GM18907 (cell line): ENCODE data around the gene C20orf204.
"Not testable (repeated sequence)": the region's sequence is repeated elsewhere in the genome, so short reads cannot be mapped to it uniquely, and the experiment has no call there.

Experiments
- ATAC-seq: cut with Tn5 transposase; IDR thresholded peaks from one replicate; pipeline ENCODE4 v1.9.1; 2021; ENCODE audit warnings: mild to moderate bottlenecking, moderate library complexity; ENCODE audit not compliant: unreplicated experiment

The C20orf204 gene

GRCh38 chr20:64082126-64082731, 46.2 kb downstream of the C20orf204 start:
- ATAC-seq = no peak

- ATAC-seq = no peak
Measured at GRCh38 chr20:64082820-64083377, 46.9 kb downstream of the C20orf204 start.

DNA sequence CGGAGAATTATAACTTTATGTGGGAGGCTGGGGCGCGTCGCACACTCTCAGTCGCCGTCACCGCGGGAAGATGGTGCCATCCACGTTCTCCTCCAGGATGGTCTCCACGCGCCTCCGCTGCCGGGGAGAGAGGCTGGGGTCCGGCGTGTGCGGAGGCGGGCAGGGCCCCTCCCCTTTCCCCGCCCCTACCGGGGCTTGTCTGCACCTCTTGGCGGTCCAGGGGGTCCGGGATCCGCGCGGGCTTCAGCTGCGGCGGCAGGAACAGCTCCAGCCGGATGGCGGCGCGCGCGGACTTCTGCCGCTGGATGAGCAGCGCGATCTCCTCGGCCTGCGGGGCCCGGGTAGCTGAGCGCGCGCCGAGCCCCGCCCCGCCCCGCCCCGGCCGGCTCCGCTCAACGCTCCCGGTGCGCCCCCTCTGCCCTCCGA, 47.4 kb downstream of the C20orf204 start:
- ATAC-seq = no peak

GRCh38 chr20:64083804-64084684, 48.1 kb downstream of the C20orf204 start, which contains the start of gene LKAAEAR1:
TSS of gene LKAAEAR1 (minus strand) at chr20:64084398. CDS start at chr20:64084219, 179 bp downstream.
- ATAC-seq = no peak

DNA sequence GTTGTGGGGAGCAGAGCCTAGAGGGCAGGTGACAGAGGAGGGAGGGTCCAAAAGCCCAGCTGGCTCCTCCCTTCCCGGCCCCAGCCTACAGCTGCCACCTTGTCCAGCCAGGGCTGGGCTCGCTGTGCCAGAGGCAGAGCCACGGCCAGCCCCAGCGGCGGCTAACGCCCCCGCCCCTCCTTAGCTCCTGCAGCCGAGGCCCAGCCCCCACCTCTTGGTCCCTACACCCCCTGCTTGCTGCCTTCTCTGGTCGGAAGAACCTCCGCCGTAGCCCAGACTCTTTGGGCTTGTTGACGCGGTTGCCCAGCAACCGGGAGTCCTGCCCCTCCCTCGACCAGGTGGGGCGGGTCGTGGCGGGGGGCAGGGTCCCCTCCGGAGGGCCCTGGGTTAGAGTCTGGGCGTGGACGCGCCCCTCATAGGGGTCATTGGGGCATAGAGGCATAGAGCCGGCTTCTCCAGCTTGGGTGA, 48.7 kb downstream of the C20orf204 start:
- ATAC-seq = no peak

- no peak for ATAC-seq
Measured at GRCh38 chr20:64086801-64087200, 50.8 kb downstream of the C20orf204 start.

DNA sequence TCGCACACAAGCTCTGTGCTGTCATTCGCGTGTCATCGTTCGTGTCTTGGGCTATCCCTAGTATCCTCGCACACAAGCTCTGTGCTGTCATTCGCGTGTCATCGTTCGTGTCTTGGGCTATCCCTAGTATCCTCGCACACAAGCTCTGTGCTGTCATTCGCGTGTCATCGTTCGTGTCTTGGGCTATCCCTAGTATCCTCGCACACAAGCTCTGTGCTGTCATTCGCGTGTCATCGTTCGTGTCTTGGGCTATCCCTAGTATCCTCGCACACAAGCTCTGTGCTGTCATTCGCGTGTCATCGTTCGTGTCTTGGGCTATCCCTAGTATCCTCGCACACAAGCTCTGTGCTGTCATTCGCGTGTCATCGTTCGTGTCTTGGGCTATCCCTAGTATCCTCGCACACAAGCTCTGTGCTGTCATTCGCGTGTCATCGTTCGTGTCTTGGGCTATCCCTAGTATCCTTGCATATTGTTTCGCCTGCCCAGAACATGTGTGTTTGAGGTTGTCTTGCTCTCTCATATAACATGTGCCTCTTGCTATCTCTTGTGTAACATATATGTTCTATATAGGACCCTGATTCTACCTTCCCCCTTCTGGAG, 51.3 kb downstream of the C20orf204 start:
- not testable (repeated sequence) for ATAC-seq

- not testable (repeated sequence) for ATAC-seq
Measured at GRCh38 chr20:64088586-64088985, 52.6 kb downstream of the C20orf204 start.
